ENCODE results near the gene CCDC69.

DNA sequence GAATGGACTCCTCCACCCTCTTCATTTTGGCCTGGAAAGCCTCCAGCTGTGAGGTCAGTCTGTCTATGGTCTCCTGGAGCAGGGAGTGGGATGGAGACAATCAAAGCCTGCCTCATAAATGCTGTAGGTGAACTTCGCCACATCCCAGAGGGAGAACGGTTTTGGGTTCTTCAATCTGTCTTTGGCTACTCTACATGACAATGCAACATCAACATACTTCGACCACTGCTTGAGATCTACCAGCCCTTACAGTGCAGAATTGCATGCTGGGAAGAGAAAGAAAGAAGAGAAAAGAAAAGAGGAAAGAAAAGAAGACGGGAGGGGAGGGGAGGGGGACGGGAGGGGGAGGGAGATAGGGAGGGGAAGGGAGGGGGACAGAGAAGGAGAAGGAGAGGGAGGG is 37.8 kb downstream of the CCDC69 start:
- TF ChIP-seq, protein P1, sequence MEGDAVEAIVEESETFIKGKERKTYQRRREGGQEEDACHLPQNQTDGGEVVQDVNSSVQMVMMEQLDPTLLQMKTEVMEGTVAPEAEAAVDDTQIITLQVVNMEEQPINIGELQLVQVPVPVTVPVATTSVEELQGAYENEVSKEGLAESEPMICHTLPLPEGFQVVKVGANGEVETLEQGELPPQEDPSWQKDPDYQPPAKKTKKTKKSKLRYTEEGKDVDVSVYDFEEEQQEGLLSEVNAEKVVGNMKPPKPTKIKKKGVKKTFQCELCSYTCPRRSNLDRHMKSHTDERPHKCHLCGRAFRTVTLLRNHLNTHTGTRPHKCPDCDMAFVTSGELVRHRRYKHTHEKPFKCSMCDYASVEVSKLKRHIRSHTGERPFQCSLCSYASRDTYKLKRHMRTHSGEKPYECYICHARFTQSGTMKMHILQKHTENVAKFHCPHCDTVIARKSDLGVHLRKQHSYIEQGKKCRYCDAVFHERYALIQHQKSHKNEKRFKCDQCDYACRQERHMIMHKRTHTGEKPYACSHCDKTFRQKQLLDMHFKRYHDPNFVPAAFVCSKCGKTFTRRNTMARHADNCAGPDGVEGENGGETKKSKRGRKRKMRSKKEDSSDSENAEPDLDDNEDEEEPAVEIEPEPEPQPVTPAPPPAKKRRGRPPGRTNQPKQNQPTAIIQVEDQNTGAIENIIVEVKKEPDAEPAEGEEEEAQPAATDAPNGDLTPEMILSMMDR (IDR thresholded peaks at IDR 0.05) = no peak
- TF ChIP-seq POLR2A (IDR thresholded peaks at IDR 0.05) = no peak

Data from thyroid gland (tissue), 4 donors.